HG03565 (cell line): ENCODE results near the gene MCTP1.

Experiments used
- ATAC-seq: cut with Tn5 transposase; IDR thresholded peaks from one replicate; pipeline ENCODE4 v1.9.1; 2021; ENCODE audit warnings: mild to moderate bottlenecking, moderate library complexity; ENCODE audit not compliant: unreplicated experiment

MCTP1 gene

GRCh38 chr5:94742852-94743251 is 542.0 kb downstream of the MCTP1 start:
- no peak for ATAC-seq

- ATAC-seq = no peak
These were observed 544.6 kb downstream of the MCTP1 start for GRCh38 chr5:94740286-94740685.

- ATAC-seq = no peak
These were observed 548.4 kb downstream of the MCTP1 start for GRCh38 chr5:94736498-94736897.

- no peak for ATAC-seq
These were observed 553.4 kb downstream of the MCTP1 start for GRCh38 chr5:94731471-94731870.

DNA sequence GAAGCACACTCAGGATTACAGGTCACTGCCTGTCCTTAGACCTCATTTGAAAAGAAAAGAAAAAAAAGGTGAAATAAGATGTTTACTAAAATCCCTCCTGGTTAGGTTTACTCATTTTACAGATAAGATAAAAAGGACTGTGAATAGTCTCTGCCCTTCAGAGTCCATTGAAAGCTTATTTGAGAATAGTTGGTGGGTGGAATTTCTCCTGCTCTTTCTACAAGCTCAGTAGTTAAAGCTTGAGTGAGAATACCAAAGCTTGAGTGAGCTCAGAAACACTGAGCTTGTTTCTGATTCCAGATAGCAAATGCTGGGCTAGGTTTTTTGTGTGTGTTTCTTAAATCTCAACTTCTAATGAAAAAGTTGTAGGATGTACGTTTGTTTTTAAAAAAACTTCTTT is 559.8 kb downstream of the MCTP1 start:
- ATAC-seq = no peak

- no peak for ATAC-seq
These were observed 569.1 kb downstream of the MCTP1 start for GRCh38 chr5:94715768-94716167.

DNA sequence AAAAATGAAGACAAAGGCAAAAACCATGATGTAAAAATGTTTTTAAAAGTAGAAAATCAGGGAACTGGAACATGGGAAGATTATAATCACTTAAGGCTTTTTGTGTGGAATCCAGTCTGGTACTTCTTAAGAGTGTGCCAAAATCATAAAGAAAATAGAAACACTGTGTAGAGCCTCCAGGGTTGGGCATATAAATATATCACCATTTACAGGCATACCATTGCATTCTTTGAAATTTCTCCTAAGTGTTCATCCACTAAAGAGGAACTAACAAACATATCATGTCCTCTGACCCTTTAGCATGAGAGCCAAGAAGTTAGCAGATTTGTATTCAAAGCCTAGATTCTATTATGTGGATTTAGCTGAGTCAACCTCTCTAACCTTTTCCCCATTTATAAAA is 573.1 kb downstream of the MCTP1 start:
- ATAC-seq = no peak

DNA sequence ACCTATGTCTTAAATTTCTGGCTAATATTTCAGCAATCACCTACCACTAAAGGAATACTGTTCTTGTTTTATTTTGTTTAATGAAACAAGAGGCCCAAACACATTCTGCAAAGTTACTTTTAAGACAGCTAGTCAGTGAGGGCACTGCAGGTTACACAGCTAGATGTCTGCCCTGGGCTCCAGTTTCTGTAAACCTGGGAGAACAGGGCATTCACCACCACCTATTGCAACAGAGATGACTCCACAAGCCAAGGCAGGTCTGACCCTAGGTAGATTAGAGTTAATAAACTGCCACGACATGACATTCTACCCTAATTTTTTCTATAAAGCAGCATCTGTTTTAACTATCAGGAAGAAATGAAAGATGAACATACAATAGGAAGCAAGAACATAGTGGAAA is 575.6 kb downstream of the MCTP1 start:
- no peak for ATAC-seq

- ATAC-seq = no peak
These were observed 577.5 kb downstream of the MCTP1 start for GRCh38 chr5:94707359-94707758.

- no peak for ATAC-seq
These were observed 579.5 kb downstream of the MCTP1 start for GRCh38 chr5:94705427-94705826.

DNA sequence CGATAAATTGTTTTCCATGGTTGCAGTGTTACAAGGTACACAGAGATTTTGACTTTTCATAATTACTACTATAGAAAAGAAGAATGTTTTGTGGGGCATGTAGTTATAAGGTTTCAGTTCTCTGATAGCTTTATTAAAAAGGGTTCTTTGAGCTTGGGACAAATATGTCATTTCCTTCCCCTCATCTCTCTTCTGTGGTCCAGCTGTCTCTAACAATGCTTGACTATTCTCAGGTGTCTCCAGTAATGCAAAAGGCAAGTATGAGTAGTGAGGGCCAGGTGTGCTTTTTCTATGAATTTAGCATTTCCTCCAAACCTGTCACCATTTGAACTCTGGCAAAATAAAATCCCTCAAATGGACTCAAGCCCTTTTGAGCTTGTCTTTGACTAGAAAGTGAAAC is 582.2 kb downstream of the MCTP1 start:
- peak; percentile 62 for ATAC-seq

DNA sequence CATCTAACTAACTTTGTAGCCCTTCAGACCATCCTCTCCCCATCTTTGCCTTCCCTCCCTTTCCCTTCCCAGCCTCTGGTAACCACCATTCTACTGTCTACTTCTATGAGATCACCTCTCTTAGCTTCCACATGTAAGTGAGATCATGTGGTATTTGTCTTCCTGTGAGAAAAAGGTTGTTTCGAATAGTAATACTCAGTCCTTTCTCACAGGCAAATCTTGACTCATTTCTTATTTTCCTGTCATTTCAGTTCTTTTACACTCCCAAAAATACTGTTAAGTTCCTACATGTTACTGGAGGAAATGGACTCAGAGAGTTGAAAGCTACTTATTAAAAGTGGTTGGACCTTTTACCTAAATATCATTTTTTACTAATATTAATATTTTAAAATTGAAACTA is 584.3 kb downstream of the MCTP1 start:
- peak; percentile 66 for ATAC-seq

GRCh38 chr5:94699562-94699961 is 585.3 kb downstream of the MCTP1 start:
- no peak for ATAC-seq

DNA sequence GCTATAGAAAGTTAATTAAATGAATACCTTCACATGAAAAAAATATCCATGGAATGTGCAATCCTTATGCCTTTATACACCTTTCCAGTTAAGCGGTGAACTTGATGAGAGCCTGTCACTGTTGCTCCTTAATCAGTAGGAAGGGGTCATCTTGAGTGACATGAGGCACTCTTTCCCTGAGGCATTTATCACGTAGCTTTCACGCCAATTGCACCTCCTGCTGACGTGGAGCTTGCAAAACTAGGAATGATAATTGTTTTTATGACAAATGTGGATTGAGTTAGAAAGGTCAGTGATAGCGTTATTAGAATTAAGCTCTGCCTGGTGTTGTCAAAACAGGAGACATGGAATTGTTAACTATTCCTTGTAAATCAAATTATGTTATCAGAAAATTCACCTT is 586.7 kb downstream of the MCTP1 start:
- ATAC-seq = no peak

- ATAC-seq = no peak
These were observed 590.2 kb downstream of the MCTP1 start for GRCh38 chr5:94694671-94695070.

GRCh38 chr5:94693845-94694370 is 591.0 kb downstream of the MCTP1 start:
- no peak for ATAC-seq

- peak; percentile 74 for ATAC-seq
These were observed 591.7 kb downstream of the MCTP1 start for GRCh38 chr5:94693043-94693822.

GRCh38 chr5:94692581-94692980 is 592.3 kb downstream of the MCTP1 start:
- no peak for ATAC-seq

GRCh38 chr5:94691949-94692348 is 592.9 kb downstream of the MCTP1 start:
- ATAC-seq = no peak

DNA sequence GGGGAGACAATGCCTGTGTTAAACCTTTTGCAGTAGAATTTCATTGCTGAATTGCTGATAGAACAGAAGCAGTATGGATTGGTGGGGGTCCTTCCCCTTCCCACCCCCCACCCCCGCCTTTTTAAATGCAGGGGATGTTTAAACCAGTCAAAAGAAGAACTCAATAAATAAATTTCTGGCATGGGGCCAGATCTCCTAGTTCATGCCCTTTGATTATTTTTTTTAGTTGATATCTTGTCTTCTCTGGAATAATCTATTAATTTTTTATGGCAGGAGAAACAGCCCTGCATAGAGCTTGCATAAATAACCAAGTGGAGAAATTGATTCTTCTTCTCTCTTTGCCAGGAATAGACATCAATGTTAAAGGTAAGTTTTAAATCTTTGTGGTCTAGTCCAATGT is 593.6 kb downstream of the MCTP1 start:
- no peak for ATAC-seq

GRCh38 chr5:94690778-94691177 is 594.1 kb downstream of the MCTP1 start:
- ATAC-seq = no peak

- no peak for ATAC-seq
These were observed 595.0 kb downstream of the MCTP1 start for GRCh38 chr5:94689908-94690307.
